GM12878 (cell line): Measurements from ENCODE around the gene PHLDB1. TPM values are rescaled to one million over a fixed set of nuclear protein-coding genes. Genes with fewer than 3 reads are reported as not detected.

Experiments used
- ATAC-seq: fragments of 200-7000 bp; cut with Tn5 transposase; 3 replicates; pipeline ENCODE4 v1.9.1; 2020; ENCODE audit warnings: mild to moderate bottlenecking, moderate library complexity
- BruUV-seq: library from RNA; stranded (reverse); fragments of 400-500 nt; replicated peaks from 2 replicates; lab custom pipeline; 2021; lab: Mats Ljungman, UMichigan
- CTCF ChIA-PET: fragments of 300-600 bp; sonication (Branson Sonifier 250); formaldehyde crosslinking; extraction: SDS; loops from one replicate; lab custom pipeline; 2021; ENCODE audit warnings: inconsistent platforms; lab: Yijun Ruan, JAX
- POLR2A ChIA-PET: fragments of 350-600 bp; formaldehyde crosslinking; extraction: SDS; loops from one replicate; lab custom pipeline; 2021; ENCODE audit warnings: inconsistent platforms; lab: Charles Lee
- RAD21 ChIA-PET: fragments of 300-600 bp; sonication (Branson Sonifier 250); formaldehyde crosslinking; loops from one replicate; lab custom pipeline; 2023; ENCODE audit warnings: antibody characterized with exemption; ENCODE audit not compliant: unreplicated experiment; lab: Charles Lee
- SMC1A ChIA-PET: fragments of 300-600 bp; sonication (Branson Sonifier 250); formaldehyde crosslinking; loops from one replicate; lab custom pipeline; 2023; ENCODE audit not compliant: unreplicated experiment, uncharacterized antibody; lab: Charles Lee
- DNase-seq: peaks from one replicate; pipeline ENCODE4 v3.0.0-alpha.2; 2011; ENCODE audit warnings: low read depth, low spot score
- FAIRE-seq: peaks from 3 replicates; lab custom pipeline; 2011; peaks lifted over from hg19 to GRCh38; lab: Jason Lieb, UNC
- H2AFZ ChIP-seq: 2 replicates; pipeline ENCODE4 v1.6.0; 2011; ENCODE audit warnings: low read depth, low read length, control low read depth; ENCODE audit not compliant: control insufficient read depth
- H3K27ac ChIP-seq: 2 replicates; pipeline ENCODE4 v1.5.1; 2011; ENCODE audit warnings: control low read depth; ENCODE audit not compliant: control insufficient read depth, insufficient read depth
- H3K27me3 ChIP-seq, 2 experiments: replicated peaks in 1 of 2; 2 replicates each; pipeline versions ENCODE4 v1.6.0 to v1.6.1; 2011; ENCODE audit warnings: low read length in 1 of 2; ENCODE audit not compliant: control insufficient read depth in 2 of 2, insufficient read depth in 2 of 2
- H3K36me3 ChIP-seq, 2 experiments: 2 replicates each; pipeline ENCODE4 v1.5.1; 2011; ENCODE audit warnings: low read length in 1 of 2; ENCODE audit not compliant: control insufficient read depth in 2 of 2, insufficient read depth in 2 of 2
- H3K4me1 ChIP-seq: 2 replicates; pipeline ENCODE4 v1.6.1; 2011; ENCODE audit warnings: mild to moderate bottlenecking, low read length, moderate library complexity, mixed read lengths; ENCODE audit not compliant: control insufficient read depth, insufficient read depth
- H3K4me2 ChIP-seq: 2 replicates; pipeline ENCODE4 v1.6.0; 2011; ENCODE audit warnings: control low read depth; ENCODE audit not compliant: control insufficient read depth, insufficient read depth
- H3K4me3 ChIP-seq: fragments of 200-600 bp; sonication (generic); 2 replicates; pipeline ENCODE4 v1.5.1; 2016
- H3K79me2 ChIP-seq: 2 replicates; pipeline ENCODE4 v1.6.0; 2011; ENCODE audit warnings: low read length; ENCODE audit not compliant: control insufficient read depth, insufficient read depth
- H3K9ac ChIP-seq: 2 replicates; pipeline ENCODE4 v1.8.0; 2011; ENCODE audit warnings: low read length, control low read depth, mixed read lengths; ENCODE audit not compliant: control insufficient read depth, insufficient read depth
- H3K9me3 ChIP-seq: replicated peaks from 3 replicates; pipeline ENCODE4 v1.5.1; 2011; ENCODE audit warnings: mild to moderate bottlenecking, low read length; ENCODE audit not compliant: control insufficient read depth, insufficient read depth
- H4K20me1 ChIP-seq: 2 replicates; pipeline ENCODE4 v1.6.0; 2011; ENCODE audit not compliant: control insufficient read depth, insufficient read depth
- CHD2 ChIP-seq: IDR thresholded peaks from 2 replicates; pipeline ENCODE4 v1.6.1; 2011; ENCODE audit warnings: low read depth, low read length, improper control_type of control experiment, borderline replicate concordance
- MXI1 ChIP-seq: fragments of 150-350 bp; IDR thresholded peaks from 2 replicates; pipeline ENCODE4 v1.6.1; 2011; ENCODE audit warnings: low read depth, mild to moderate bottlenecking, inconsistent platforms, low read length, improper control_type of control experiment
- TCF3 ChIP-seq: IDR thresholded peaks from 2 replicates; pipeline ENCODE4 v1.6.1; 2012; ENCODE audit warnings: low read depth, mild to moderate bottlenecking, low read length, borderline replicate concordance; ENCODE audit not compliant: insufficient read depth
- ZBTB4 ChIP-seq: fragments of 450-650 bp; formaldehyde crosslinking; IDR thresholded peaks from 2 replicates; pipeline ENCODE4 v1.4.0; 2022; ENCODE audit warnings: mild to moderate bottlenecking, moderate library complexity
- WGBS: methylation state at CpG from one replicate; pipeline ENCODE4 v1.1.6; 2016; ENCODE audit warnings: low lambda C conversion rate; ENCODE audit not compliant: insufficient replicate concordance, insufficient coverage; ENCODE audit errors: missing lambda C conversion rate; 5-methylcytosine and 5-hydroxymethylcytosine counted together
- in situ Hi-C: fragments of 300-500 bp; cut with MboI; formaldehyde crosslinking; loops from 9 replicates; pipeline ENCODE4 v1.14.3; 2018; ENCODE audit warnings: mixed read lengths
- intact Hi-C: fragments of 100-400 bp; cut with micrococcal nuclease; formaldehyde crosslinking; loops from one replicate; pipeline ENCODE4 v1.14.2; 2022; ENCODE audit not compliant: unreplicated experiment
- polyA plus RNA-seq, 11 experiments: library from polyadenylated mRNA; depleted of rRNA in 4 of 11; unstranded in 6 of 11; stranded (reverse) in 5 of 11; fragments of >200 nt; fragmentation: Nextera tagmentation in 4 of 11; fragmentation: Illumina TruSeq in 1 of 11; extraction: Ambion mirVana in 4 of 11; extraction: Trizol in 1 of 11; gene quantifications; 1 replicate in 1 of 11; 2 replicates in 10 of 11; pipeline versions ENCODE4 v1.2.1 to v1.2.3, GENCODE V29; 2011 to 2016; ENCODE audit warnings: inconsistent platforms in 2 of 11, missing spikeins in 2 of 11, low read depth in 1 of 11
- total RNA-seq, 4 experiments: library from RNA; depleted of rRNA in 3 of 4; stranded (reverse); fragments of >200 nt in 3 of 4; fragmentation: Illumina TruSeq in 1 of 4; extraction: Trizol in 1 of 4; gene quantifications; 2 replicates each; pipeline versions ENCODE4 v1.2.1 to v1.2.3, GENCODE V29; 2013 to 2021

Gene PHLDB1
- total and polyA plus RNA-seq, 10 of the 15 experiments (the other 5 are each of a cell fraction or from before 2014, with no cell fraction given), result 0.03 to 0.26 (median 0.18) TPM; not detected in 4

GRCh38 chr11:118634431-118635236, 27.2 kb downstream of the PHLDB1 start:
- CTCF ChIA-PET, result no interaction called here
- FAIRE-seq, result no peak
- 17% methylated on average over 19 of the region's 41 CpGs for WGBS

More at GRCh38 chr11:118634431-118635236, 27.2 kb downstream of the PHLDB1 start:
- DNase-seq (no peak), ATAC-seq (peak; percentile 59)
- no peaks in the 10 kb centered on the region for H3K36me3 ChIP-seq
- SMC1A ChIA-PET, result no interaction called here
- in situ Hi-C loops, result no loop called here
- intact Hi-C loops, result no loop called here
- POLR2A ChIA-PET, result no interaction called here
- RAD21 ChIA-PET, result no interaction called here
- BruUV-seq, result no TSS peak
- peaks cover 4 to 11% of the 10 kb centered on the region in 2 experiments for H3K27me3 ChIP-seq
- H3K9me3 ChIP-seq, result no peaks in the 10 kb centered on the region
- no peak overlapping the region for H3K4me2 ChIP-seq
- H4K20me1 ChIP-seq, result no peaks in the 10 kb centered on the region
- no peak overlapping the region for H3K9ac ChIP-seq
- no peak overlapping the region for H3K4me3 ChIP-seq
- no peak for TF ChIP-seq MXI1
- TF ChIP-seq CHD2, result no peak
- TF ChIP-seq TCF3, result no peak
- TF ChIP-seq ZBTB4 (CRISPR knock-in tag), result no peak
- no peaks in the 10 kb centered on the region for H3K79me2 ChIP-seq
- no peaks in the 10 kb centered on the region for H3K4me1 ChIP-seq
- H3K27ac ChIP-seq, result no peak overlapping the region
- H2AFZ ChIP-seq, result no peak overlapping the region
